ENCODE data around the gene WWTR1. TPM values are rescaled to one million over a fixed set of nuclear protein-coding genes. Genes with fewer than 3 reads are reported as not detected.

Gene WWTR1
- total and polyA plus RNA-seq, 2 of the 8 experiments (the other 6 are each of a cell fraction or from before 2014, with no cell fraction given): 15.7 to 18.6 TPM

GRCh38 chr3:149603126-149604074 lies 54.4 kb downstream of the WWTR1 start:
- FAIRE-seq (no peak), DNase-seq (ENCODE audit: low read depth in 1 of 2, low spot score in 2 of 2) (no peak)
- H3K4ac ChIP-seq (replicated peaks; ENCODE audit: insufficient read length, low read depth, low read length): no peak overlapping the region
- no peaks in the 10 kb centered on the region for H3K36me3 ChIP-seq (ENCODE audit: control insufficient read depth in 2 of 4, insufficient read depth in 4 of 4, low read length in 3 of 4)
- no peak overlapping the region for H2BK15ac ChIP-seq (ENCODE audit: low read length)
- ChIA-PET CTCF (ENCODE audit: partially characterized antibody) (interaction anchor here (0.7 to 2.2 kb wide), 4 partner anchors 11 to 114 kb away, joined by 3 to 5 read pairs (median 4); no protein-coding TSS in a partner anchor), POLR2A (ENCODE audit: partially characterized antibody) (interaction anchor here (2.3 kb wide), 1 partner anchor 55 kb away, joined by 8 read pairs; the partner anchor contains the start of gene WWTR1)
- H2BK120ac ChIP-seq (replicated peaks; ENCODE audit: low read depth, low read length): no peak overlapping the region
- no peak overlapping the region for H2BK5ac ChIP-seq (ENCODE audit: low read depth, low read length)
- H3K14ac ChIP-seq (ENCODE audit: insufficient read length): no peak overlapping the region
- H3K79me2 ChIP-seq (ENCODE audit: control insufficient read depth in 1 of 2, insufficient read depth in 2 of 2, low read length in 2 of 2): peaks cover 0 to 23% of the 10 kb centered on the region in 2 experiments; a peak in 1 of 4 replicates
- no peaks in the 10 kb centered on the region; the same call in 1 of the 2 replicates for H3K23me2 ChIP-seq (ENCODE audit: low read depth, low read length)
- H4K5ac ChIP-seq (ENCODE audit: insufficient read length, low read depth, low read length): no peak overlapping the region
- no peak overlapping the region for H2AFZ ChIP-seq (ENCODE audit: low read length)
- no peak overlapping the region for H2AK5ac ChIP-seq (ENCODE audit: low read depth, low read length)
- H3K18ac ChIP-seq (ENCODE audit: extremely low read depth, low read length): no peak overlapping the region
- no peak overlapping the region for H3K9ac ChIP-seq (replicated peaks in 1 of 4; ENCODE audit: extremely low read depth in 1 of 4, low read depth in 3 of 4, low read length in 3 of 4)
- H2BK20ac ChIP-seq (ENCODE audit: low read length): no peak overlapping the region
- H3K23ac ChIP-seq (ENCODE audit: insufficient read length): no peak overlapping the region
- peaks cover 1 to 2% of the 10 kb centered on the region in 2 experiments for H4K20me1 ChIP-seq (replicated peaks in 1 of 2; ENCODE audit: control insufficient read depth in 1 of 2, insufficient read depth in 2 of 2, low read length in 2 of 2)
- no peak overlapping the region for H4K8ac ChIP-seq (ENCODE audit: extremely low read depth, insufficient read depth, low read length)
- no peaks in the 10 kb centered on the region for H3K9me3 ChIP-seq (ENCODE audit: insufficient read depth in 2 of 2, low read depth in 1 of 2, low read length in 1 of 2)
- H3K4me3 ChIP-seq (ENCODE audit: extremely low read depth in 1 of 4, insufficient read depth in 2 of 4, low read depth in 3 of 4, low read length in 4 of 4): no peak overlapping the region
- no peak overlapping the region for H2BK12ac ChIP-seq (ENCODE audit: low read depth, low read length)
- no peak overlapping the region for H3K4me2 ChIP-seq (ENCODE audit: insufficient read depth in 1 of 2, low read depth in 2 of 2, low read length in 2 of 2)
- H3K27me3 ChIP-seq (replicated peaks in 1 of 4; ENCODE audit: control insufficient read depth in 3 of 4, extremely low read depth in 1 of 4, insufficient read depth in 3 of 4, low read length in 3 of 4): no peaks in the 10 kb centered on the region
- peaks cover 4 to 11% (median 7%) of the 10 kb centered on the region in 4 experiments; a peak in 5 of 7 replicates for H3K4me1 ChIP-seq (replicated peaks in 1 of 4; ENCODE audit: control insufficient read depth in 3 of 4, insufficient read depth in 4 of 4, low read length in 3 of 4)
- H3K27ac ChIP-seq (ENCODE audit: low read depth, low read length): no peak overlapping the region
- no peak overlapping the region for H3K56ac ChIP-seq (replicated peaks; ENCODE audit: insufficient read length, low read depth, low read length)
- H4K91ac ChIP-seq (replicated peaks; ENCODE audit: insufficient read length, low read length): no peak overlapping the region
- 90% methylated on average over 3 of the region's 3 CpGs; no CpG with 5 or more reads in 1 of the 2 experiments for WGBS, 2 experiments (ENCODE audit: extremely low coverage in 1 of 2, insufficient coverage in 1 of 2, insufficient read length in 1 of 2, insufficient replicate concordance in 2 of 2, low coverage in 1 of 2, low lambda C conversion rate in 2 of 2, missing lambda C conversion rate in 1 of 2)
- peaks cover 3% of the 10 kb centered on the region; the same call in 1 of the 2 replicates for H3K79me1 ChIP-seq (ENCODE audit: low read depth, low read length)
- no peak for TF ChIP-seq SAP30 (IDR thresholded peaks at IDR 0.05; ENCODE audit: insufficient read depth, insufficient replicate concordance, low read length)
- no peak for TF ChIP-seq PHF8 (conservative IDR thresholded peaks at IDR 0.05; ENCODE audit: low read depth, low read length)
